Thymus (tissue), 11 donors: ENCODE measurements around the gene HNF1B. TPM values are rescaled to one million over a fixed set of nuclear protein-coding genes. Genes with fewer than 3 reads are reported as not detected.

Experiments
- DNase-seq, 9 donors: peaks; one replicate each; pipeline ENCODE4 v3.0.0-alpha.2; 2013; ENCODE audit warnings: low spot score in 9 of 9, low read depth in 6 of 9, missing footprints in 1 of 9
- H3K27ac ChIP-seq, 2 donors: one replicate each; pipeline ENCODE4 v1.5.1; 2013; ENCODE audit warnings: control low read depth in 1 of 2, low read depth in 1 of 2, low read length in 1 of 2, mild to moderate bottlenecking in 1 of 2, moderate library complexity in 1 of 2
- H3K27me3 ChIP-seq, 2 donors: one replicate each; pipeline ENCODE4 v1.5.1; 2013; ENCODE audit warnings: low read length in 1 of 2; ENCODE audit not compliant: control insufficient read depth in 2 of 2, insufficient read depth in 1 of 2
- H3K36me3 ChIP-seq, 2 donors: one replicate each; pipeline ENCODE4 v1.5.1; 2013; ENCODE audit warnings: low read length in 1 of 2, mild to moderate bottlenecking in 1 of 2, moderate library complexity in 1 of 2; ENCODE audit not compliant: control insufficient read depth in 2 of 2, insufficient read depth in 2 of 2
- H3K4me1 ChIP-seq, 2 donors: one replicate each; pipeline ENCODE4 v1.5.1; 2013; ENCODE audit warnings: low read length in 2 of 2; ENCODE audit not compliant: control insufficient read depth in 2 of 2, insufficient read depth in 2 of 2
- H3K4me3 ChIP-seq, 2 donors: one replicate each; pipeline ENCODE4 v1.5.1; 2013; ENCODE audit warnings: low read length in 2 of 2, control low read depth in 1 of 2, mild to moderate bottlenecking in 1 of 2
- H3K9me3 ChIP-seq, 2 donors: one replicate each; pipeline ENCODE4 v1.5.1; 2013; ENCODE audit warnings: low read length in 1 of 2, mild to moderate bottlenecking in 1 of 2; ENCODE audit not compliant: control insufficient read depth in 2 of 2, insufficient read depth in 1 of 2
- WGBS: extraction: QIAGEN DNeasy Blood & Tissue Kit; methylation state at CpG from one replicate; pipeline ENCODE4 v1.1.7; 2013; 5-methylcytosine and 5-hydroxymethylcytosine counted together
- polyA plus RNA-seq: library from polyadenylated mRNA; stranded (reverse); fragments of 200-250 nt; gene quantifications from one replicate; pipeline ENCODE4 v1.2.3, GENCODE V29; 2013
- total RNA-seq: library from RNA; stranded (reverse); fragments of 120-200 nt; gene quantifications from one replicate; pipeline ENCODE4 v1.2.4, GENCODE V29; 2013
- donor health status: healthy.

HNF1B gene
- total and polyA plus RNA-seq, 2 donors = 0.05 to 0.30 TPM

- H3K9me3 ChIP-seq = no peaks in the 10 kb centered on the region
- no peaks in the 10 kb centered on the region for H3K36me3 ChIP-seq
- no peak overlapping the region for H3K4me3 ChIP-seq
- WGBS = 93% methylated on average over 5 of the region's 5 CpGs
- H3K27me3 ChIP-seq = peaks cover 8 to 35% of the 10 kb centered on the region in 2 donors
- no peaks in the 10 kb centered on the region for H3K4me1 ChIP-seq
- no peak for DNase-seq
- H3K27ac ChIP-seq = no peak overlapping the region
Observed at GRCh38 chr17:37752482-37752881, 7.6 kb upstream of the HNF1B start.

- WGBS = 82% methylated on average over 10 of the region's 10 CpGs
- no peak for DNase-seq
- peaks cover 20 to 51% of the 10 kb centered on the region in 2 donors for H3K27me3 ChIP-seq
- H3K36me3 ChIP-seq = no peaks in the 10 kb centered on the region
- H3K4me3 ChIP-seq = no peak overlapping the region
- H3K9me3 ChIP-seq = no peaks in the 10 kb centered on the region
- H3K4me1 ChIP-seq = no peaks in the 10 kb centered on the region
- no peak overlapping the region for H3K27ac ChIP-seq
Observed at GRCh38 chr17:37750768-37751475, 6.1 kb upstream of the HNF1B start.

- Histone ChIP-seq H3K9me3 (no peaks in the 10 kb centered on the region), H3K27ac (no peak overlapping the region), H3K4me3 (no peak overlapping the region), H3K4me1 (no peaks in the 10 kb centered on the region), H3K36me3 (no peaks in the 10 kb centered on the region), H3K27me3 (peaks cover 26 to 57% of the 10 kb centered on the region in 2 donors)
- 95% methylated on average over 5 of the region's 5 CpGs for WGBS
- DNase-seq = no peak
Observed at GRCh38 chr17:37750292-37750691, 5.4 kb upstream of the HNF1B start.

- WGBS = 93% methylated on average over 2 of the region's 2 CpGs
- peaks cover 54 to 84% of the 10 kb centered on the region in 2 donors for H3K27me3 ChIP-seq
- H3K27ac ChIP-seq = no peak overlapping the region
- DNase-seq = no peak
- no peak overlapping the region for H3K4me3 ChIP-seq
- no peaks in the 10 kb centered on the region for H3K36me3 ChIP-seq
- H3K4me1 ChIP-seq = peaks cover under 1 to 4% of the 10 kb centered on the region in 2 donors
- no peaks in the 10 kb centered on the region for H3K9me3 ChIP-seq
Observed at GRCh38 chr17:37747222-37747621, 2.4 kb upstream of the HNF1B start.

- Histone ChIP-seq H3K27ac (no peak overlapping the region), H3K4me1 (peaks cover 4 to 5% of the 10 kb centered on the region in 2 donors), H3K4me3 (no peak overlapping the region), H3K9me3 (no peaks in the 10 kb centered on the region), H3K36me3 (no peaks in the 10 kb centered on the region), H3K27me3 (peaks cover 59 to 86% of the 10 kb centered on the region in 2 donors)
- no peak for DNase-seq
- WGBS = 92% methylated on average over 2 of the region's 2 CpGs
Observed at GRCh38 chr17:37746617-37747016, 1.8 kb upstream of the HNF1B start.

- WGBS = 40% methylated on average over 20 of the region's 20 CpGs
- H3K27me3 ChIP-seq = peaks cover 56 to 91% of the 10 kb centered on the region in 2 donors
- H3K36me3 ChIP-seq = no peaks in the 10 kb centered on the region
- peaks cover 4 to 5% of the 10 kb centered on the region in 2 donors for H3K4me1 ChIP-seq
- H3K9me3 ChIP-seq = no peaks in the 10 kb centered on the region
- H3K27ac ChIP-seq = no peak overlapping the region
- no peak overlapping the region for H3K4me3 ChIP-seq
- DNase-seq = no peak
Observed at GRCh38 chr17:37745801-37746426, 1.1 kb upstream of the HNF1B start.

GRCh38 chr17:37744633-37744927 lies 279 bp downstream of the HNF1B start:
- Histone ChIP-seq H3K9me3 (no peaks in the 10 kb centered on the region), H3K4me3 (no peak overlapping the region), H3K36me3 (no peaks in the 10 kb centered on the region), H3K27ac (no peak overlapping the region), H3K4me1 (peaks cover 4 to 5% of the 10 kb centered on the region in 2 donors), H3K27me3 (peaks cover 64 to 99% of the 10 kb centered on the region in 2 donors)
- DNase-seq = no peak
- 6% methylated on average over 21 of the region's 21 CpGs for WGBS

GRCh38 chr17:37743875-37744632 lies 805 bp downstream of the HNF1B start:
- Histone ChIP-seq H3K27ac (no peak overlapping the region), H3K4me1 (peaks cover 4 to 5% of the 10 kb centered on the region in 2 donors), H3K4me3 (no peak overlapping the region), H3K9me3 (no peaks in the 10 kb centered on the region), H3K36me3 (no peaks in the 10 kb centered on the region), H3K27me3 (peaks cover 68 to 99% of the 10 kb centered on the region in 2 donors)
- 4% methylated on average over 61 of the region's 61 CpGs for WGBS
- DNase-seq = no peak

GRCh38 chr17:37743612-37743874 lies 1.3 kb downstream of the HNF1B start:
- H3K4me3 ChIP-seq = no peak overlapping the region
- no peak for DNase-seq
- peaks cover 68 to 99% of the 10 kb centered on the region in 2 donors for H3K27me3 ChIP-seq
- H3K27ac ChIP-seq = no peak overlapping the region
- H3K36me3 ChIP-seq = no peaks in the 10 kb centered on the region
- H3K4me1 ChIP-seq = peaks cover 4 to 5% of the 10 kb centered on the region in 2 donors
- no peaks in the 10 kb centered on the region for H3K9me3 ChIP-seq
- WGBS = 5% methylated on average over 19 of the region's 19 CpGs
